Endothelial cell of umbilical vein (primary cell): ENCODE results near the gene RADIL. TPM values are rescaled to one million over a fixed set of nuclear protein-coding genes. Genes with fewer than 3 reads are reported as not detected.

Experiments used
- BruUV-seq: library from RNA; stranded (reverse); fragments of 400-500 nt; replicated peaks from 2 replicates; lab custom pipeline; 2021; lab: Mats Ljungman, UMichigan
- CTCF ChIA-PET: fragments of 300-600, 350-600 bp; sonication (Branson Sonifier 250); formaldehyde crosslinking; loops from one replicate; lab custom pipeline; 2021; ENCODE audit warnings: antibody characterized with exemption, inconsistent platforms; lab: Charles Lee
- POLR2A ChIA-PET: fragments of 300-600, 350-600 bp; sonication (Branson Sonifier 250); formaldehyde crosslinking; loops from one replicate; lab custom pipeline; 2021; ENCODE audit warnings: antibody characterized with exemption, inconsistent platforms; lab: Charles Lee
- DNase-seq: peaks from one replicate; pipeline ENCODE4 v3.0.0-alpha.2; 2011; ENCODE audit warnings: low read depth, low spot score
- FAIRE-seq: peaks from 2 replicates; lab custom pipeline; 2011; peaks lifted over from hg19 to GRCh38; lab: Jason Lieb, UNC
- H2AFZ ChIP-seq: 2 replicates; pipeline ENCODE4 v1.6.0; 2012; ENCODE audit warnings: low read depth, low read length, control low read depth, inconsistent platforms
- H3K27ac ChIP-seq: 2 replicates; pipeline ENCODE4 v1.5.1; 2011; ENCODE audit warnings: low read depth, mild to moderate bottlenecking, control low read depth, low read length, moderate library complexity; ENCODE audit not compliant: insufficient read depth
- H3K27me3 ChIP-seq, 2 experiments: 2 replicates each; pipeline versions ENCODE4 v1.6.0 to v1.6.1; 2011; ENCODE audit warnings: low read length in 2 of 2, mixed read lengths in 1 of 2; ENCODE audit not compliant: control insufficient read depth in 2 of 2, insufficient read depth in 2 of 2
- H3K36me3 ChIP-seq, 2 experiments: 2 replicates in 1 of 2; 3 replicates in 1 of 2; pipeline ENCODE4 v1.5.1; 2011; ENCODE audit warnings: low read length in 2 of 2, mild to moderate bottlenecking in 1 of 2, moderate library complexity in 1 of 2; ENCODE audit not compliant: control insufficient read depth in 2 of 2, insufficient read depth in 2 of 2; ENCODE audit errors: extremely low read depth in 1 of 2
- H3K4me1 ChIP-seq: 3 replicates; pipeline ENCODE4 v1.5.1; 2011; ENCODE audit warnings: mild to moderate bottlenecking, low read length; ENCODE audit not compliant: control insufficient read depth, insufficient read depth; ENCODE audit errors: extremely low read depth
- H3K4me2 ChIP-seq: 2 replicates; pipeline ENCODE4 v1.6.1; 2011; ENCODE audit warnings: low read length, control low read depth, mixed read lengths; ENCODE audit not compliant: insufficient read depth
- H3K4me3 ChIP-seq, 3 experiments: fragments of 200-600 bp in 1 of 3; sonication (generic), shearing (Covaris generic) in 1 of 3; replicated peaks in 1 of 3; 2 replicates each; pipeline ENCODE4 v1.5.1; 2011 to 2016; ENCODE audit warnings: control low read depth in 3 of 3, low read length in 3 of 3, mild to moderate bottlenecking in 2 of 3, inconsistent platforms in 1 of 3, low read depth in 1 of 3, moderate library complexity in 1 of 3; ENCODE audit not compliant: insufficient read depth in 1 of 3
- H3K79me2 ChIP-seq: 2 replicates; pipeline ENCODE4 v1.6.0; 2012; ENCODE audit warnings: low read length, inconsistent platforms; ENCODE audit not compliant: control insufficient read depth, insufficient read depth
- H3K9ac ChIP-seq: replicated peaks from 2 replicates; pipeline ENCODE3; 2011; ENCODE audit warnings: low read length, control low read depth; ENCODE audit not compliant: insufficient read depth; ENCODE audit errors: extremely low read depth
- H3K9me1 ChIP-seq: replicated peaks from 3 replicates; pipeline ENCODE4 v1.6.0; 2011; ENCODE audit warnings: mild to moderate bottlenecking, low read length; ENCODE audit not compliant: control insufficient read depth, insufficient read depth; ENCODE audit errors: extremely low read depth
- H3K9me3 ChIP-seq: replicated peaks from 2 replicates; pipeline ENCODE4 v1.5.1; 2012; ENCODE audit warnings: low read length, inconsistent platforms; ENCODE audit not compliant: control insufficient read depth, insufficient read depth
- H4K20me1 ChIP-seq: replicated peaks from 2 replicates; pipeline ENCODE3; 2011; ENCODE audit warnings: mild to moderate bottlenecking, low read length; ENCODE audit not compliant: control insufficient read depth, insufficient read depth; ENCODE audit errors: extremely low read depth
- CTCF ChIP-seq, 2 donors: IDR thresholded peaks; 1 replicate in 1 of 2; 2 replicates in 1 of 2; pipeline ENCODE4 v1.5.1; 2011; ENCODE audit warnings: low read length in 2 of 2, mild to moderate bottlenecking in 2 of 2, moderate library complexity in 2 of 2, control low read depth in 1 of 2, inconsistent platforms in 1 of 2, low read depth in 1 of 2; ENCODE audit not compliant: insufficient read depth in 1 of 2; ENCODE audit errors: extremely low read depth in 1 of 2
- EZH2 ChIP-seq: IDR thresholded peaks from 2 replicates; pipeline ENCODE4 v1.6.1; 2012; ENCODE audit warnings: borderline replicate concordance, low read depth, mild to moderate bottlenecking, moderate library complexity, low read length, inconsistent platforms; ENCODE audit not compliant: severe bottlenecking
- FOS ChIP-seq: IDR thresholded peaks from 2 replicates; pipeline ENCODE4 v1.6.1; 2011; ENCODE audit warnings: mild to moderate bottlenecking, low read length, moderate library complexity, borderline replicate concordance; ENCODE audit not compliant: insufficient read depth
- GATA2 ChIP-seq: IDR thresholded peaks from 2 replicates; pipeline ENCODE4 v1.7.0; 2011; ENCODE audit warnings: low read depth, mild to moderate bottlenecking, moderate library complexity, mixed read lengths, low read length; ENCODE audit not compliant: insufficient read length, insufficient read depth
- JUN ChIP-seq: IDR thresholded peaks from 2 replicates; pipeline ENCODE4 v1.6.1; 2011; ENCODE audit warnings: borderline replicate concordance, low read depth; ENCODE audit not compliant: insufficient read length, insufficient read depth
- MAX ChIP-seq: IDR thresholded peaks from 2 replicates; pipeline ENCODE4 v1.6.1; 2011; ENCODE audit not compliant: insufficient read depth, insufficient read length
- MYC ChIP-seq: IDR thresholded peaks from one replicate; pipeline ENCODE4 v1.6.1; 2011; ENCODE audit warnings: mild to moderate bottlenecking, low read depth, low read length
- POLR2A ChIP-seq: IDR thresholded peaks from 2 replicates; pipeline ENCODE4 v1.6.1; 2012; ENCODE audit warnings: low read depth, mild to moderate bottlenecking, control low read depth, low read length
- POLR2AphosphoS5 ChIP-seq: IDR thresholded peaks from 2 replicates; pipeline ENCODE4 v1.6.1; 2012; ENCODE audit warnings: low read depth, mild to moderate bottlenecking, control low read depth, low read length, moderate library complexity; ENCODE audit not compliant: insufficient read depth
- dilution Hi-C: fragments of 300-500 bp; cut with MboI; formaldehyde crosslinking; loops from one replicate; pipeline ENCODE4 v1.15.0; 2019; ENCODE audit warnings: low sequenced_read_pairs; ENCODE audit not compliant: extremely low pct_ligation_motif_present
- intact Hi-C: fragments of 100-400 bp; cut with micrococcal nuclease; formaldehyde crosslinking; loops from one replicate; pipeline ENCODE4 v1.10.0; 2022
- polyA plus RNA-seq, 4 experiments: library from polyadenylated mRNA; depleted of rRNA in 3 of 4; stranded (reverse) in 3 of 4; unstranded in 1 of 4; fragments of >200 nt; gene quantifications; 2 replicates each; pipeline versions ENCODE4 v1.2.1 to v1.2.3, GENCODE V29; 2011 to 2012; ENCODE audit warnings: missing spikeins in 1 of 4
- total RNA-seq: library from RNA; stranded (reverse); gene quantifications from 2 replicates; pipeline ENCODE4 v1.2.3, GENCODE V29; 2021

RADIL gene
- total and polyA plus RNA-seq, 2 donors (not counting 3 experiments of a cell fraction or from before 2014, with no cell fraction given) = 1.2 to 2.5 TPM

- no TSS peak for BruUV-seq
- FAIRE-seq (no peak), DNase-seq (no peak)
- Histone ChIP-seq H3K27me3 (no peaks in the 10 kb centered on the region), H3K79me2 (no peaks in the 10 kb centered on the region), H3K9me3 (no peaks in the 10 kb centered on the region), H2AFZ (no peak overlapping the region), H3K9ac (no peak overlapping the region), H3K4me1 (no peaks in the 10 kb centered on the region), H4K20me1 (no peaks in the 10 kb centered on the region), H3K9me1 (no peaks in the 10 kb centered on the region), H3K36me3 (no peaks in the 10 kb centered on the region), H3K4me2 (no peak overlapping the region), H3K4me3 (no peak overlapping the region), H3K27ac (no peak overlapping the region)
- dilution Hi-C loops = no loop called here
- ChIA-PET POLR2A (no interaction called here), CTCF (no interaction called here)
- intact Hi-C loops = no loop called here
- TF ChIP-seq MYC (no peak), EZH2 (no peak), MAX (no peak), JUN (no peak), POLR2A (no peak), FOS (no peak), CTCF (IDR thresholded peaks at IDR 0.05; ENCODE audit: extremely low read depth in 1 of 2, insufficient read depth in 1 of 2, low read depth in 1 of 2, low read length in 2 of 2) (no peak), GATA2 (no peak), POLR2AphosphoS5 (no peak)
These were observed 63.0 kb downstream of the RADIL start for GRCh38 chr7:4820405-4820966.
